Glomerular visceral epithelial cell (primary cell): ENCODE results near the gene CAV3.
A peak's percentile ranks its signal among the peaks of the same experiment; 100 is the strongest.

ENCODE experiments used
- DNase-seq: peaks from one replicate; pipeline ENCODE4 v3.0.0-alpha.2; 2016; ENCODE audit errors: extremely low spot score

Gene CAV3

DNA sequence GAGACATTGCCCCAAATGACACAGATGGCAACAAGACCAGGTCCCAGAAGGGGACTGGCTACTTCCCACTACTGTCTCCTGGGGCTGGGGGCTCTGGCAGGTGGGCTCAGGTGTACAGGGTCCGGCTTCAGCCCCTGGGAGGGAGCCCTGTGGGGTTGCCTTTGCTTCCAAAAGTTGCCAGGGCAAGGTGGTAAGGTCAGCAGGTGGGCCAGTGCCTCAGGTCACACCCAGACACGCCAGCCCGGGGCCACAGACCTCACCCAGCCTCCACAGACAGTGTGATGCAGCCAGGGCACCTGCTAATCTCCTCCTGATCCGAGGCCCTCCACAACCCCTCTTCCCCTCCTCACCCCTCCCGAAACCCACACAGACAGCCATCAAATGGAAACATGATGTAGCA lies 28.3 kb downstream of the CAV3 start:
- no peak for DNase-seq

DNA sequence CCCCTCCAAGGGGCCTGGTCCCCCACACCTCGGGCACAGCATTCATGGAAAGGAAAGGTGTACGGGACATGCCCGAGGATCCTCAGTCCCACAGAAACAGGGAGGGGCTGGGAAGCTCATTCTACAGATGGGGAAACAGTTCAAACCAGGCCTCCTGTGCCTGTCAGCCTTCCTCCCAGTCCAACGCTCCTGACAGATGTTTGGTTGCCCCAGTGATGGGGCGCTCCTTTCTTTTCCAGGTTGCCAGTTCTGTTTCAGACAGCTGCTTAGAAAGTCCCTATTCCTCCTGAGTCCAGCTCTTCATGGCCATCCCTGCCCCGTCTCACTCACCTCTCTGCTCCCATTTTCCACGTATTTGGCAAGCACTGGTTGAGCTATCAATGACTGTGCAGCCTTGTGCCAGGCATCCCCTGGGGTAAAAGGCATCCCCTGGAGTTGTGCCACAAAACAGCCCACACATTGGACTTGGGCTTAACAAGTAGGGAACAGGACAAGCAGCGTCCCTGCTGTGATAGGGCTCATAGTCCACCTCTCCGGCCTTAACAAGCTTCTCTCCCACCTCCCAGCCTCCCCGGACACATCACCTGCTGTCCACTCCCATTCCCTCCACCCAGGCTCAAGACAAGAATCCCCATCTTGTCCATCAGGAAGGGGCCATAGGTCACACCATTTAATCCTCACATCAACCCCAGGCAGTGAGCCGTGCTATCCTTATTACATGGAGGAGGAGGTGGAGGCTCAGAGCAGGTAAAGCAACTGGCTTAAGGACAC lies 29.2 kb downstream of the CAV3 start:
- DNase-seq, result no peak

DNA sequence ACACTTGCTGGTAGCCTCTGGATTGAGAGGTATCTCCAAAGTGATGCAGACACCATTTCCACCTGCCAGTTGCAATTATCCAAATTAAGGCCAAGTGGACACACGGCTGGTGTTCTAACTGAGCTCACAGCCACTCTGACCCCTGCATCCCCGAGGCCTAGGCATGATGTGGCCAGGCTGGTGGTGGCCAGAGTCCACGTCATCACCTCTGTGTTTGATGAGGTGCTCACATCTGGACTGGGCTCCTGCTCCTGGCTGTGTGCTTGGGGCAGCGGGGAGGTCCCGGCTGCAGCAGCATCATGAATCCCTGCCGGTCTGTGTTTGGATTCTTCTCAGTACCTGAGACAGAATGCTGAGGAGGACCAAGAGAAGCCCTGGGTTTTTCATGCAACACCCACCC lies 30.9 kb downstream of the CAV3 start:
- DNase-seq, result no peak

DNA sequence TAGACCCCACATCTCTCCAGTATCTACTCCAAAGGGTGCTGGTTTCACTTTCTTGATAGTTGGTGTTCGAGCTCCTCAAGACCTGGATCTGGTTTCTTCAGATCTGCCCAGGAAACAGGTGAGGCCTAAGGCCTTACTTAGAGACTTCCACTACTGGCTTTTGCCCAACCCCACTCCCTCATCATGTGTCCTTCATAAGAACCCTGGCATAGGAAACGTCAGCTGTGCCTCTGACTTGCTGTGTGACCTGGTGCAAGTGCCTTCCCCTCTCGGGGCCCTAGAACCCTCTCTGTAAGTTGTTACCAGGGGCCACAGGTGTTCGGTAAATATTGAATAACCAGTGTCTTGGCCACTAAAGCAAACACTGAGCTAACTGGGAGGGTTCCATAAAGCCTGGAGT lies 31.9 kb downstream of the CAV3 start:
- no peak for DNase-seq

DNA sequence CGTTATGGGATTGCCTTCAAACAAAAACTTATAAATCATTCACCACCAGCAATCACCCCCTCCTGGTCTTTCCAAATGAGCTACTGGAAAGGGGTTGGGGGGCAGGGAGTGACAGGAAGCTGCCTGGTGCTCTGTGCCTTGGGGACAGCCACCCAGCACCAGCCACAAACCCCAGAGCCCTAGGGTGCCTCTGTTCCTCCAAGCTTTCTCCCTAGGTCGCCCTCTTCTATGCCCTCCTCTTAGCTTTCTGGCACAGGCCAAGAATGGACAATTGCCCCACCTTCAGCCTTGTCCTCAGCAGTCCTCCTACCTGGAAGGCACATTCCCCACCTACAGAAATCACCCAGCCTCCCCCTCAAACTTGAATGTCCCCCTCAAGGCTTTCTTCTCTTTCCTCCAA lies 32.5 kb downstream of the CAV3 start:
- no peak for DNase-seq

DNA sequence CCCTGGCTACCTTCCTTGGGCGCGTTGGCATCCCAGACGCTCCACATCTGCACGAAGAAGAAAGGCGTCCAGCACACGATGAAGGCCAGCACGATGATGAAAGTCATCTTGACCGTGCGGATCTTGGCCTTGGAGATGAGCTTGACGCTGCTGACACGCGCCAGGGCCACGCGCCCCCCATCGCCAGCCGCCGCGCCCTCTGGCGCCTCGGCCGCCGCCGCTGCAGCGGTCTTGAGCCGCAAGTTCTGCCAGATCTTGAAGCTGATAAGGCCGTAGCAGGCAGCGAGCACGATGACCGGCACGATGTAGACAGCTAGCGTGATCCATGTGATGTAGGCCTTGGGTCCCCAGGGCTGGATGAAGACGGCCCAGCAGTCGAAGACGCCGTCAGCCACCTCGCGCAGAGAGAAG lies 33.7 kb downstream of the CAV3 start:
- no peak for DNase-seq

DNA sequence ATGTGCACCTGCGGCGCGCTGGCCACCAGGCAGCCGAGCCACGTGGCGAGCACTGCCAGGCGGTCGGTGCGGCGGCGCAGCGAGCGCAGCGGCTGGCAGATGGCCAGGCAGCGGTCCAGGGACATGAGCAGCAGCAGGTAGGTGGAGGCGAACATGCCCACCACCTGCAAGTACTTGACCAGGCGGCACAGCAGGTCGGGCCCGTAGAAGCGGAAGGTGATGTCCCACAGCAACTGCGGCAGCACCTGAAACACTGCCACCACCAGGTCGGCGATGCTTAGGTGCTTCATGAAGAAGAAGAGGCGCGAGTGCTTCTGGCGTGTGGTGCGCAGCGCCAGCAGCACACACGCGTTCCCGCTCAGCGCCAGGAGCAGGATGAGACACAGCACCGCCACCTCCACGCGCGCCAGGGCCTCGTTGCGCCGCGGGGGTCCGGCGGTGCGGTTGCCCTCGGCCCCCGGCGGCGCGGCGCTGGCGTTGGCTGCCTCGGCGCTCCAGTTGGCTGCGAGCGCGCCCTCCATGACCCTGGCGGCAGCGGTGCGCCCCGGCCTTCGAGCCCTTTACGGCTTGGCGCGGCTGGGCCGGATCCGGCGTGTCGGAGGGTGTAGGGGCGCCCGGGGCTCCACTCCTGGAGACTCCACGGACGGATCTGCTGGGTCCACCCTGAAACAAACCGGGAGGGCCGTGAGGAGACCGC lies 34.2 kb downstream of the CAV3 start:
- DNase-seq, result peak; percentile 21

DNA sequence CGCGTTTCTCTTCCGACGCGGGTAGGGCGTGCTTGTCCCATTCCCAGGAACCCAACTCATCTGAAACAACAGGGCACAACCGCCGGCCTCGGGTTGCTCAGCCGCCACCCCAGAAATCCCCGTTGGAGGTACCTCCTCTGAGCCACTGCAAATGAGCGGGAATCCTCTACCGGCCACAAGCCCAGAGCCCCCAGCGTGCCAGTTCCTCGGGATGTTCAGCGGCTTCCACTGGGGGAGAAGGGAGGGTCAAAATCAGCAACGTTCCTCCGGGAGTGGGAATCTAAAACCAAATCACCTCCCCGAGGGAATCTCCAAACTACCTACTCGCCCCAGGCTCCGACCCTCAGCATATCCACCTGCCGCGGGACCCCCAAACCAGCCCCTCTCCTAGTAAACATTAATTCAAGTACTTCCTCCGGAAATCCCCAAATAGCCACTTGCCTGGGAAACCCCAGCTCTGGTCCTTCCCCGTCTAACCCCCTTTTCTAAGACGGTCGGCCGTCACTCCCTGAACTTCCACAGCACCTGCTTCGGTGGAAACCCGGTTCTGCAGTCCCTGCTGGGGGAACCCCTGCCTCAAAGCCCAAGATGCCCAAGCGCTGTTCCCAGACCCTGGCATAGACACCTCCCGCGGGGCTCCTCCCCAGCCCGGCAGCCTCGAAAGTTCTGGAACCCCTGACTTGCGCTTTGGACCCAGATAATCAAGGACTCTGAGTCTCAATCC lies 34.9 kb downstream of the CAV3 start:
- DNase-seq, result peak; percentile 31

DNA sequence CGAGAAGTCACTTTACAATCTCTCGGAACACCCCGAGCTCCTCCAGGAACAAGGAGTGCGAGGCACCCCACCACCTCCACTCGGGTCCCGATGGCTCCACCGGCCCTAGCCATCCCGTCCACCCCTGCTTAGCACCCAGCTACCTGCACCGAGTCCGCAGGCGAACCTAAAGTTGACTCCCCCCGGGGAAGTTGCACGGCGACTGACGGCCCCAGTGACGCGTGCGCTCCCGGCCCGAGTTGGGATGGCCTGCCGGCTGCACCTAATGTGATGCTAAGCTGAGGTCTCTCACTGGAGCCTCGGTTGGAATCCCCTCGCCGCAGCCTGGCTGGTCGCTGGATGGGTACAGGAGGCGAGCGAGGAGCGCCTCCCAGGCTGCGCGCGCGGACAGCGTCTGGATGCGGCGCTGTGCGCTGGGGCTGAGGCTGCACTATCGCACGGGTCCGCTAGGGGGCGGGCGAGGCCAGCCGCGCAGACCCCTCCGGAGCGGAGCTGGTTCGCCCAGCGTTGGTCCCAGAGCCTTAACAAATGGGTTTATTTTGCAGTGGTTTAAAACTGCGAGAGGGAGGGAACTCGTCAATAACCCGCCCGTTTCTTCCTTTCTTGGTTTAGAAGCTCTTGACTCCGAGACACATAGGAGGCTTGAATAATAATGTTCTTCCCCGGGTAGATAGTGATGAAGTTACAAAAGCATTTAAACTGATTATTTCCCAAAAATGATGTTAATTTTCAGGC lies 35.7 kb downstream of the CAV3 start, which contains the start of gene OXTR:
Gene OXTR (minus strand): TSS at position 526 of the 735 bp plus-strand sequence. CDS start 1,426 bp downstream, outside the sequence.
- DNase-seq, result peak; percentile 81

DNA sequence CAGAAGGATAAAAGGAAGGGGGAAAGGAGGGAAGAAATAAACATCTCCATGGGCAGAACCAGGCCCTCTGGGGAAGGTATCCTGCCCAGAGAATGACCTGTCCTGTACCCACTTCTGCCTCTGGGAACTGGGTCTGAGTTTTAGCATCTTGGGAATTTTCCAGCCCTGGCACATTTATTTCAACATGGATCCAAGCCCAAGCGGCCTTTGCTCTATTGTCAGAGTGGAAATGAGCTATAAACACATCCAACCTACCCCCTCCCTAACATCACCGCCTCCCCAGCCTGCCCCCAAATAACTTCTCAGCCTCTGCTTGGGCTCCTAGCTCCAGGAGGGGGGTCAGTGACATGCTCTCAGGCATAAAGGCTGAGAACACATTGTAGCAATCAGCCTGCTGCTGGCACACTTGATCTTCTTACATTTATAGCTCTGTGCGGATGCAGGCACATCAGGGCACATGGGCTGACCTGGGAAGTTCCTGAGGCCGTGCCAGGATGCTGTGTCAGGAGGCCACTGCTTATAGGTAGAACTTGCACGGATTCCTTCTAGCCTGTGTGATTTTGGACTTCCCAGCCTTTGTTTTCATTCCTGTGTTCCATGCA lies 40.4 kb downstream of the CAV3 start:
- no peak for DNase-seq

DNA sequence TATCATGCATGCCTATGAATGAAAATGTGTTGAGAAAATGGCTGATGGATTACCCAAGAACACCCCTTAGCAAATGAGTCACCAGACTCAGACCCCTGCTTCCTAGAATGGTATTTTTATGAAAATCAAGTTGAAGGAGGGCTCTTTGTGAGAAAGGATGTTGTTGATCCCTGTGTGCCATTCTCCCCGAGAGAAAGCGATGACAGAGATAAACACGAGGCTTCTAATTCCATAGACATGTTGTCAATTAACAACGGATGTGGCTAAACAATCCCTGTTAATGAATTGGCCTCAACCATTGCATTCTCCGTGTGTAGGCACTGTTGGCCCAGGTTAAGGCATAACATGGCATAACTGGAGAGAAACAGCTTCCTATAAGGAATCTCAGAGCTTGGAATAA lies 41.6 kb downstream of the CAV3 start:
- DNase-seq, result no peak

DNA sequence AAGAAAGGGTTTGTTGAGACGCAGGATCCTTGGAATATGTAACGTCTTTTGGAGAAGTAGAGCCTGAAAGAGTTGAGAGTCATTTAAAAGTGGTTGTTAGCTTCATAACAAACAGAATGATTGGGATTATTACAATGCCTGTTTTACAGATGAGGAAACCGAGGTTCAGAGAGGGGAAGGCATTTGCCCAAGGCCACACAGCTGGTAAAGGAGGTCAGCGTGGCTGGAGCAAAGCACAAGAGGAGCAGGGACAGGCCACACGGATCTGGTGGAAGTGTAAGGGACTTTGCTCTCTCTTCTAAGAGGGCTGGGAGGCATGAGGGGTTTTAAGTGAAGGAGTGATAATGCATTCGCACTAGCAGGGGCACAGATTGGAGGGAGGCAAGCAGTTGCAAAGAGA lies 42.0 kb downstream of the CAV3 start:
- DNase-seq, result no peak

DNA sequence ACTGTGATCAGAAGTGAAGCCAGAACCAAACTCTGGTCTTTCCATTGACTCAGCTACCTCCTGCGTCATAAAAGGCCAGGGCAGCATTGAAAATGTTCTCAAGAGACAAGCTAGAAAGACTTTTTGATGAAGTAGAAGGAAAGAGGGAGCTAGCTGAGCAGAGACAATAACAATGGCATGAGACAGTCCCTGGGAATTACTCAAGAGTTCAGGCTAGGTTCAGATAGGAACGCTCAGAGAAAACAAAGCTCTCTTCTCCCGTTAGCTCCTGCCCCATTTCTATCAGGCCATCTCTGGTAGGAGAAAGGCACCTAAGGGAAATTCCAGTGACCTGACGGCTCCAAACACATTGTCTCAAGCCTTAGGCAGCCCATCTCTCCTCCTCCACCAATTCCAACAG lies 42.8 kb downstream of the CAV3 start:
- DNase-seq, result no peak

DNA sequence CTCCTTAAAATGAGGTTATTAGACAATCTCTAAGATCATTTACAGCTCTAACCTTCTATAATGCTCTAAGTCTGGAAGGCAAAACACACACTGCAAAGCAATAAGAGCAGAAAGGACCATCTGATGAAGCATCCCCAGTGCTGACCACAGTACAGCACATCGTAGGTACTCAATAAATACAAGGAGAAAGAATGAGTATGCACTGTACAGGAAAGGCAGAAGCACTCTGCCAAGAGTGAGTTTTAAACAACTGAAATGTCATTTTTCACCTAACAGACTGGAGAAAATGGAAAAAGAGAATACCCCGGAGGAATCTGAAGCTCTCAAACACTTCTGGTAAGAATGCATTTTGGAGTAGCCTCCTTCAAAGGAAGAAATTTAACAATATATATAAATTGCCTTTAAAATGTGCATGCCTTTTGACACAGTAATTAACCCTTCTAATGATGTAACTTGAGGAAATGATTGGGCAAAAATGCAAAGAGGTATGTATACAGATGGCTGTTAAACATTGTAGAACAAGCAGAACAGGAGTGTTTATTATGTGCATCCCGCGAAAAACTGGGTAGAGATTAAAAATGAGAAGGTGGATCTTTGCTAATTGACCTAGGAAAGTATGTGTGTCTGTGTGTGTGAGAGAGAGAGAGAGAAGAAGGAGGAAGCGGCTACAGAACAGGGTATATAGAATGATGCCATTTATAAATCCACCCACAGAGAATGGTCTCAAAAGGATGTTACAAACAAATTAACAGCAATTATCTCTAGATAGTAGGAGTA lies 43.8 kb downstream of the CAV3 start:
- DNase-seq, result no peak

DNA sequence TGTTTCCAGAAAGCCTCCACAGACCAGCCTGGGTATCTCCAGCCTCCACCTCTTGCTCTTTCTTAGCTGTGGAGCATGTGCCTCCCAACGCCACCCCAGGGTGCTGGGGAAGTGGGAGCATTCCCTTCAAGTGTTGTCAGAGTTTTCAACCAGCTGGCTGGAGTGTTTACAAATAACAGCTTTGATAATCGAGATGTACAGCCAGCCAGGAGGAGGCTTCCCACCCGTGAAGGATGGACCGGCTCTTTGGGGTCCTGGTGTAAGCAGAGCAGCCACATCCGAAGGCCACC lies 44.3 kb downstream of the CAV3 start:
- DNase-seq, result no peak

DNA sequence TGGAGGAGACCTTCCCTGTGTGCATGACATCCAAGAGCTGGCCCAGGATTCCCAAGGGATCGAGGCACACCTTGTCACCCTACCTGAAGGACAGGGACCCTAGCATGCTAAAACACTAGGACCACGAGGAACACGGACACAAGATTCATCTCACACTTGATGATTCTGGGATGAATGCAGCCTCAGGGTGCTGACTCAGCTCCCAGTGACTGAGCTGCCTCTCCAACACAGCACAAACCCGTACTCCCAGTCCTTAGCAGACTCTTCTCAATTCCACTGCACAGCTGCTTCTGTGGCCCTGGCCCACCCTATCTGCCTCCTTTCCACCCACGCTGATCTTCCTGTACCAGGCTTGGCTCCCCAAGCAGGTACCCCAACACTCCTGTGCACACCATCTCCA lies 44.9 kb downstream of the CAV3 start:
- DNase-seq, result no peak

DNA sequence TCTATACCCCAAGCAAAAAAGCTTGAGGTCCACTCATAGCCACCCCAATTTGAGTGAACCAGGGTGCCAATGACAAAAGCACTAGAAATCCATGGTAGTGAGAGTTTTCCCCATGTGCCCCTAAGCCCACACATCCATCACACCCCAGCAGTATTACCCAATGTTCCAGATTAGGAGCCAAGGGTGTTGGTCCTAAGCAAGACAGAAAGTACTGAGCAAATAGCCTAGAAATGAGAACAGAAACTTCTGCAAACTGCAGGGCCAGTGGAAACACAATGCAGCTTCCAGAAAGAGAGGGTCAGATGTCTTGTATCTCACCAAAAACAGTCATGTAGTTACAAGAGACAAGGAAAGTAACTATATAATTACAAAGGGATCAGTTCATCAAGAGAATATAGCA lies 46.7 kb downstream of the CAV3 start:
- no peak for DNase-seq

DNA sequence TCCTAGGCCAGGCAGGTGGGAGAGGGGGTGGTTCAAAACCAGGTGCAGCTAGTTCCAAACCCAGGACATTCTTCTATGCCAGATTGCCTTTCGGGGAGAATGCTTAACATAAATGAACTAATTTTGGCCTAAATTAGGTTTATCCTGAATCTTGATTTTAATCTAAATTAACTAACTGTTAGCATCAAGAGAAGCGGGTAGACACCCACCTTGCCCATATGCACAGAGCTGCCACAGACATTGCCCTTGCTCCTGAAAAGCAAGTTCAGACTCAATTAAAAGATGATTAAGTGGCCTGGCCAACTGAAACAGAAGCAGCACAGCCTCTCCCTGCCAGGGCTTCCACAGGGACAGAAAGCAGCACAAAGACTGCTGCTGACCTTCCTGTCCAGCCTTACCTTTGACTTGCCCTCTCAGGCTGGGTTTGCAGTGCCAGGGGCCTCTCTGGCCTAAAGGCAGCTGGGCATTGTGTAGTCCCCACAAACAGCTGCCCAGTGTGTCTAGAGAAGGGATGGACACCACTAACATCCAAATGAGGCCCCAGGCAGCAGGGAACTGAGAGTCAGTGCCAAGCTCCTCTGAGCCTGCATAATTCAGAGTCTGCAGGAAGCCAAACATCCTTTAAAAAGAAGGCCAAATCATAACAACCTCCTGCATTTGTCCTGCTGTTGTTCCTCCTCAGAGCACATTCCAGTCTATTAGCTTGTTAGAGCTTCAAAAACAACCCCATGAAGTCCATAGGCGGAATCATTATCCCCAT lies 51.3 kb downstream of the CAV3 start:
- DNase-seq, result no peak

DNA sequence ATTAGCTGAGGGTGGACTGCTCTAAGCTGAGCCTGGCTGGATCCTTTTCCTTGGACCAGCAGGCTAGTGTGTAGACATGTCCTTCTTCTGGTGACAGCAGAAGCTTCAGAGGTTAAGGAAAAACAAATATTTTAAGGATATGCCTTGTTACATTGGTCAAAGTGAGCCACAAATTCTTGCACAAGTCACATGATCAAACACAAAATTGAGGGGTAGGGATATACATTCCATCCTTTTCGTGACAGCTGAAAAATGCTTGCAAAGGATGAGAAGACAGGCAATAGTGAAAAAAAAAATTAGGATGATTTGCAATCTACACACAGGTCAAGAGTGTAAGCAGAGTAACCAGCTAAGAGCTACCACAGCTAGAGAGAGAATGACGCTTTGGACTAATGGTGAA lies 56.9 kb downstream of the CAV3 start:
- no peak for DNase-seq

DNA sequence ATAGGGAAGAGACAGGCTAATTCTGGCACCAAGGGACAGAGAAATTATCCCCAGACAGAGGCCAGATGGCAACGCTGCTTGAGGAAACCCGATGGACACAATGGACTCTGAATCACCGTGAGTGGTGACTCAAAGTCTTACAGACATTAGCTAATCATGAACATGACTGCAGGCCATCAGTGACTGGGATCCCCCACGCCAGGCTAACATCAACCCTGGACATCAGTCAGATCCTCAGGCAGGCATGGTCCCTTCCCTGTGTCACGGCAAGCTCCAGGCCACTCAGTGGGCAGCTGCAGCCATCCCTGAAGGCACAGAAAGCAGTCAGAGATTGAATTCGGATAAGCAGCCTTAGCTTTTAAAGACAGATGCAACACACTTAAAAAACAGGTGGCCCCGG lies 59.6 kb downstream of the CAV3 start:
- peak; percentile 70 for DNase-seq
